ENCODE measurements around the gene TMEM30B.

GRCh38 chr14:61240206-61240605, 40.9 kb downstream of the TMEM30B start:
- TF ChIP-seq YY1 (IDR thresholded peaks at IDR 0.05; ENCODE audit: insufficient read depth, insufficient read length) (no peak), SUZ12 (IDR thresholded peaks at IDR 0.05; ENCODE audit: extremely low read depth, insufficient read depth, insufficient read length) (no peak)

Measured in NT2/D1 (cell line).